M059J (cell line): ENCODE measurements around the gene PRR7. TPM values are rescaled to one million over a fixed set of nuclear protein-coding genes. Genes with fewer than 3 reads are reported as not detected.
"Not testable (repeated sequence)": the region's sequence is repeated elsewhere in the genome, so short reads cannot be mapped to it uniquely, and the experiment has no call there.

ENCODE experiments used
- DNase-seq: peaks from one replicate; pipeline ENCODE4 v3.0.0-alpha.2; 2012; ENCODE audit warnings: low read depth
- total RNA-seq: library from RNA; depleted of rRNA; stranded (reverse); fragments of >200 nt; shearing (Covaris generic); gene quantifications from 2 replicates; pipeline ENCODE4 v1.2.3, GENCODE V29; 2014; rRNA removed

Gene PRR7, protein sequence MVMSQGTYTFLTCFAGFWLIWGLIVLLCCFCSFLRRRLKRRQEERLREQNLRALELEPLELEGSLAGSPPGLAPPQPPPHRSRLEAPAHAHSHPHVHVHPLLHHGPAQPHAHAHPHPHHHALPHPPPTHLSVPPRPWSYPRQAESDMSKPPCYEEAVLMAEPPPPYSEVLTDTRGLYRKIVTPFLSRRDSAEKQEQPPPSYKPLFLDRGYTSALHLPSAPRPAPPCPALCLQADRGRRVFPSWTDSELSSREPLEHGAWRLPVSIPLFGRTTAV
- total RNA-seq: 24.8 and 44.4 TPM in 2 replicates

GRCh38 chr5:177446200-177447065 lies at the start of gene PRR7:
TSS of gene PRR7 (plus strand) at chr5:177446814. CDS start at chr5:177455068, 8,254 bp downstream.
- peak; percentile 63 for DNase-seq

DNA sequence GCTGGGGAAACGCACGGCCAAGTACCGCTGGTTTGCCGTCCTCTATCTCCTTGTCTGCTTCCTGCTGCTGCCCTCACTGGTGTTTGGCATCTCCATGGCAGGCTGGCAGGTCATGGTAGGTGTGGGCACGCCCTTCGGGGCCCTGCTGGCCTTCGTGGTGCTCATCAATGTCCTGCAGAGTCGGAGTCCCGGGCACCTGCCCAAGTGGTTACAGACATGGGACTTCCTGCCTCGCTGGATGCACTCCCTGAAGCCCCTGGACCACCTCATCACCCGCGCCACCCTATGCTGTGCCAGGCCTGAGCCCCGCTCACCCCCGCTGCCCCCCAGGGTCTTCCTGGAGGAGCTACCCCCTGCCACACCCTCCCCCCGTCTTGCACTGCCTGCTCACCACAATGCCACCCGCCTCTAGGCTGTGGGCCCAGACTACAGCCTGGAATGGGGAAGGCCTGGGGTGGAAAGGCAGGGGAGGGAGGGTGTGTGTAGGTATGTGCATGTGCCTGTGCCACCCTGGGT lies 48.7 kb upstream of the PRR7 start:
- DNase-seq: no peak

GRCh38 chr5:177399997-177400868 lies 46.4 kb upstream of the PRR7 start, which contains the start of gene PFN3:
TSS of gene PFN3 (minus strand) at chr5:177400661. CDS start at chr5:177400576, 85 bp downstream.
- no peak for DNase-seq

GRCh38 chr5:177402271-177403043 lies 44.2 kb upstream of the PRR7 start:
- DNase-seq: peak; percentile 70

- peak; percentile 42 for DNase-seq
Observed at GRCh38 chr5:177403102-177403791, 43.4 kb upstream of the PRR7 start.

DNA sequence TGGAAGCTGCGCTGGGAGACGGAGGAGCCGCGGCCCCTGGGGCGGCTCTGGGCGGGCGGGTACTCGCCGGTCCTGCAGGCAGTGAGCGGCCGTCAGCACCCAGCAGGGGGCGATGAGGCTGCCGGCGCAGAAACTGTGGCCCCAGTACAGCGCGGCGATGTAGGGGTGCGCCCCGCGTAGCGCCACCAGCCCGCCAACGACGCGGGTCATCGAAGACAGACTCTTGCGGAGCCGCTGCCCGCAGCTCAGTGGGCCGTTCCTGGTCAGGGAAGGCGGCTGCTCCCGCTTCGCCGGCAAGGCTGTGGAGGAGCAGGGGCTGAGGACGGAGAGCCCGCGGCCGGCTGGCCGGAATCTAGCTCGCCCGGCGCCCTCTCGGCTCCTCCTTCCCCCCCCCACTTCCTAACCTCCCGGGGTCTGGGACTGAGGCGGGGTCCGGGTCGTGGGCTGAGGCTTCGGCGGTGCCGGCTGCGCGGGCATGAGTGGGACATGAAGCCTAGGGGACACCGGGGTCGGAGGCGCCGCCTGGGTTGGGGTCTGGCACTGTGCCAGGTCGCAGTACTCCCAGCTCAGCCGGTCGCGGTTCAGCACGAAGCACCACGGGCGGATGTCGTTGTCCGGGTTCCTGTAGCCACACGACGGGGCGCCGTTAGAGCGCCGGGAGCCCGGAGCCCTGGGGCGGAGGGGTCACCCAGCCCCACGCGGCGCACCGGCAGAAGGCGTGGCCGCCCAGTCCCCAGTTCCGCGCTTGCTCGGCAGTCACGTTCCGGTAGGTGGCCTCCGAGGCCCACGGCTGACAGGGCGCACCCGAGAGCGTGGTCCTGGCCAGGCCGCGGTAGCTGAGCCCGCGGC lies 42.6 kb upstream of the PRR7 start:
- DNase-seq: peak; percentile 83

DNA sequence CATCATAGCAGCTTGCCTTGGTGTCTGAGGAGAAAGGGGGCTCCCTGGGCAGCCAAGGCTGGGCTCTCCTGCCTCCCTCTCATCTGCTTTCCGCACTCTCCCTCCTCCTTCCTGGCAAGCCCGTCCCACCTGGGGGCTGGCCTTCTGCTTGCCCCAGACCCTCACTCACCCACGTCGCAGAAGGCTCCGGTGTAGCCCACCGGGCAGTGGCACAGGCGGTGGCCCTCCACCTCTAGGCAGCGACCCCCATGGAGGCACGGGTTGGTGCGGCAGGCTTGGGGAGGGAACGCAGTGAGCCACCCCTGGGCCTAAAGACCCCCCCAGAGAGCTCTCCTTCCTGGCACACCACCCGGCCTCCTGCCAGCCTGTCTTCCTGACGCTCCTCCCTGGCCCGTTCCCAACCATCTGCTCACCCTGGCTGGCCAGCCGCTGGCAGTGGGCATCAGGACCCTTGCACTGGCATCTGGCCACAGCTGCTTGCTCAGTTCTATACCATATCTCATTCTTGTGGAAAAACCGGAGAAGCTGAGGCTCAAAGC lies 41.9 kb upstream of the PRR7 start:
- no peak for DNase-seq

DNA sequence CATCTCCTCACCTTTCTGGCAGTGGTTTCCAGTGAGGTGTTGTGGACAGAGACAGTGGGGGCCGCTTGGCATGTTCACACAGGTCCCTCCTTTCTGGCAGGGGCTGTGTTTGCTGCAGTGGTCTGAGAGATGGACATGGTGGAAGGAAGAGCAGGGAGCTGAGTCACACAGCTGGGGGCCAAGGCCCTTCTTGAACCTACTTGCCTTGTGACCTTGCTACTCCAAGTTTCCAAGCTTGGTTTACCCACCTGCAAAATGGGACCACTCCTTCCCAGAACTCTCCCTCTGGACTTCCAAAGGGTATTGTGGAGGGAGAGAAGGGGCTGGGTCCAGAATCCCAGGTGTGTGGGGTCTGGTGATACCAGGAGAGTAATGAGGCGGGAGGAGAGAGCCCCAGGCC lies 41.3 kb upstream of the PRR7 start:
- no peak for DNase-seq

- no peak for DNase-seq
Observed at GRCh38 chr5:177405805-177406204, 40.8 kb upstream of the PRR7 start.

- DNase-seq: no peak
Observed at GRCh38 chr5:177409043-177409801, 37.4 kb upstream of the PRR7 start, which contains the start of gene F12. TSS of gene F12 (minus strand) at chr5:177409564. CDS start at chr5:177409527, 37 bp downstream.

DNA sequence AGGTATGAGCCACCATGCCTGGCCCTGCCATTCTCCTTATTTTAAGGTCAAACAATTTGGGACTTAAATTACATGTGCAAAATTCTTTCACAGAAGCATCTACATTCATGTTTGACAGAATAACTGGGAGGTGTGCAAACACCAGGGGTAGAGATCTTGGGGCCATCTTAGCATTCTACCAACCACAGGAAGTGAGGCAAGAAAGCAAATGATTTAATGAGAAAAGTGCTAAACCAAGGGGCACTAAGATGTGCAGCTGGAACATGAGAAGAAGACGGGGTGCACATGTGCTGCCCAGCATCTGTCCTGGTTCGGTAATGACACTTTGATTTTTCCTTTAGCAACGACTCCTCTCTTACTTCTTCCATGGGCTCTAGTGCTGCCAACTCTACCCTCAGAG lies 36.0 kb upstream of the PRR7 start:
- DNase-seq: no peak

DNA sequence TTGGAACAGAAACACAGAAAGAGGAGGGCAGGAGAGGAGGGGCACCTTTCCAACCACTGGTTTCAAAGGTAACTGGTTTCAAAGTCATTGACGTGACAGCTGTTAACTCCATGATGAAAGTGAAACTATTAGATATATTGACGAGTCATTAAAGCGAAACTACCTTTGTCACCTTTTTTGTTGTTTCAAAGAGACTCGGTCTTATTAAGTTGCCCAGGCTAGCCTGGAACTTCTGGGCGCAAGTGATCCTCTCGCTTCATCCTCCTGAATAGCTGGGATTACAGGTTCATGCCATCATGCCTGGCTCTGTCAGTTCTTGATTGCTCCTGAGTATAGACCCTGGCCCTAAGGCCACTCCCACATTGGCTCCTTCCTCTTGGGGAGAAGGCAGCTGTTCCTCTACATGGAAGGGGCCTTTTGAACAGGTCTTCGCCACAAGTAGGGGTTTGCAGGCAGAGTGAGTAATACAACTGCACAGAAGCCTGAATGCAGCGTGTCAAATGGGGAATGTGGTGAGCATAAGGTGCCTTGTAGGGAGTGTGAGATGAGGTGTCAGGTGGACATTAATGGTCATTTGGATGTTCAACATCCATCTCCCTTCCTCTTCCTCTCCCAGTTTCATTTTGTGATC lies 33.9 kb upstream of the PRR7 start:
- DNase-seq: no peak

GRCh38 chr5:177414481-177414880 lies 32.1 kb upstream of the PRR7 start:
- DNase-seq: no peak

- not testable (repeated sequence) for DNase-seq
Observed at GRCh38 chr5:177417081-177417480, 29.5 kb upstream of the PRR7 start.

DNA sequence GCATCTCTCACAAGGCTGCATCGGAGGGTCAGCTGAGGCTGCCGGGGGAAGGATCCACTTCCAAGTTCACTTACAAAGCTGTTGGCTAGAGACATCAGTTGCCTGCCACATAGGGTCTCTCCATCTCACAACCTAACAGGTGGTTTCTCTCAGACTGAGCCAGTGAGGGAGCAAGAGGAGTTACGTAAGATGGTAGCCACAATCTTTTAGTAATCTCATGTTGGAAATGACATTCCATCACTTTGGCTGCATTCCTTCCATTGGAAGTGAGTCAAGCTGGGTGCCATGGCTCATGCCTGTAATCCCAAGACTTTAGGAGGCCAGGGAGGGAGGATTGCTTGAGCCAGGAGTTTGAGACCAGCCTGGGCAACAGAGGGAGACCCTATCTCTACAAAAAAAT lies 27.6 kb upstream of the PRR7 start:
- DNase-seq: peak; percentile 69

DNA sequence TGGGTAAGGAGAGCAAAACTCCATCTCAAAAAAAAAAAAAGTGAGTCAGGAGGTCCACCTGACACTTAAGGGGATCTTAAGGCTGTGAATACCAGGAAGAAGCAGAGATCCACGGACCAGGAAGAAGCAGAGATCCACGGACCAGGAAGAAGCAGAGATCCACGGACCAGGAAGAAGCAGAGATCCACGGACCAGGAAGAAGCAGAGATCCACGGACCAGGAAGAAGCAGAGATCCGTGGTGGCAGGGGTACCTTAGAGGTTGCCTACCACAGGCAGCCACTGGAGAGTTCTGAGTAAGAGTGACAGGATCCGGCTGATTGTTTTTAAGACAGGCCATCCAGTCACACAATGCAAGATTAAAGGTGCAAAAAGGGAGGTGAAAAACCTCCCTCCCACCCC lies 26.1 kb upstream of the PRR7 start:
- not testable (repeated sequence) for DNase-seq

- no peak for DNase-seq
Observed at GRCh38 chr5:177421062-177421798, 25.4 kb upstream of the PRR7 start.
